Activated CD8-positive, alpha-beta memory T cell treated with anti-CD3 and anti-CD28 coated beads, Interleukin-2, amount 50 U/mL, for 4 hours (primary cell): Measurements from ENCODE around the gene PEPD.
"Not testable (repeated sequence)": the region's sequence is repeated elsewhere in the genome, so short reads cannot be mapped to it uniquely, and the experiment has no call there.

ENCODE experiments used
- DNase-seq: peaks from one replicate; pipeline ENCODE4 v3.0.0-alpha.2; 2020

Gene PEPD

DNA sequence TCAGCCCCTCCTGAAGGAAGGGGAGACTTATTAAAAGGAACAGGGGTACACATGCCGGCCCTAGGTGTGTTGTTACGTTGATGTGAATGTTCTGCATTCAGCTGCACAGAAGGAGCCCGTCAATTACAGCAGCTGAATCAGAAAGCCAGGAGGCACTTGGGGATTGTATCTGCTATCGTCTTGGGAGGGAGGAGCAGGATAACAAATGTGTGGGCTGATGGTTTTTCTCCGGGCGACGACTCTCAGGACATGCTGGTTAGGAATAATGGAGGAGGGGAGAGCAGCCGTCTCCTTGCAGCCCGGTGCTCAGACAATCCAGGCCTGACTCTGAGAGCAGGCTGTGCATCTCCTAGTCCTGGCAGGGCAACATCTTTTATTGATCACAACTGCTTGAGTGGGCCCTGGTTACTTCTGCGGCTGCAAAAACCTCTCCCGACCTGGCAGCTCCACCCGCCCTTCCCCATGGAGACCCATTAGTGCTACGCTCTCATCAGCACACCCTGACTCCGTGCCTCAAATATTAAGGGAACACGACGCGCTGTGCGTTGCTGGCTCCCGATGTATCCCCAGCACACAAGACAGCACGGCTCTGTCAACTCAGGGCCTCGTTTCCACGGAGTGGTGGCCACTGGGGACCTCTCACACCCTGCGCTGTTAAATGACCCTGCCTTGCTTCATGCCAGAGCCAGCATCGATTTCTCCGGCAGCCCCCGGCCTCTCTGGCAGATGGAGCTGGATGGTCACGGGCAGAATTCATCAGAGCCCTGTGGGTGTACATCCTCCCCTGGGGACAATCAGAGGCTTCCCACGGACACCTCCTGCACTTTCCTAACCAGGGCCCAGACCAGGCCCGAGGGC is 25.3 kb downstream of the PEPD start:
- DNase-seq, result no peak

- DNase-seq, result no peak
Measured at GRCh38 chr19:33493401-33494275, 28.0 kb downstream of the PEPD start.

- DNase-seq, result no peak
Measured at GRCh38 chr19:33492951-33493350, 28.6 kb downstream of the PEPD start.

DNA sequence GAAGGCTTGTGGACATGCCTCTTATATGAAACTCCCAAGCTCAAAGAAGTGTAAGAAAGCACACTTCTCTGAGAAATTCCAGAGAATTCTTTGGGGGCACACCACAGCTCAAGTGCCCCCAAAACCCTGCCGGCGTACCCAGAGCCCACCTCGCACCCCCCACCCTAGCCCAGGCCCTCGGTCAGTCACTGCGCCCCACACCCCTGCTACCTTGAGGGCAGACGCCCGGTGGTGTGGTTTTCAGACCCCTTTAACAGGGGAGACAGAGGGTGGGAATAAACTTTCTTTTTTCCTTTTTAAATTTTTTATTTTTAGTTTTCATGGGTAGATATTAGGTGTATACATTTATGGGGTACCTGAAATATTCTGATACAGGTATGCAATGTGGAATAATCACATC is 29.5 kb downstream of the PEPD start:
- DNase-seq, result no peak

- DNase-seq, result not testable (repeated sequence)
Measured at GRCh38 chr19:33490596-33490995, 31.0 kb downstream of the PEPD start.

GRCh38 chr19:33490041-33490451 is 31.5 kb downstream of the PEPD start:
- no peak for DNase-seq

DNA sequence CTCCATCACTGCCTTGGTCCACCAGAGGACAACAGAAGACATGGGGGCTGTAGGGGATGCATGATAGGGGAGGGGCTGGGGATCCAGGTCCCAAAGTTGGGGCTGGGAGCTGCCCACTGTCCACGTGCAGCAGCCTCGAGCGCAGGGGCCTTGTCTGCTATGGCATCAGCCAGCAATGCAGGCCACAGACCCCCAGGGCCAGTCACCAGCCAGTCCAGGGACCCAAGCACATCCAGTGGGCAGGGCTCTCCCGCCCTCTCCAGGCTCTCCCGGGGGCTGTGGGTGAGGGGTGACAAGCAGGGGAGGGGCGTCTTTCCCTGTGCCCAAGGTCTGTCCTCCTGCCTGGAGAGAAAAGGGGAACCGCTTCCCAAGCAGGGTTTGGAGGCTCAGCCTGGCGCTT is 32.8 kb downstream of the PEPD start:
- DNase-seq, result peak; percentile 15

GRCh38 chr19:33487901-33488800 is 33.4 kb downstream of the PEPD start:
- DNase-seq, result peak; percentile 9

- DNase-seq, result peak; percentile 7
Measured at GRCh38 chr19:33486936-33487811, 34.4 kb downstream of the PEPD start.

GRCh38 chr19:33486407-33486806 is 35.2 kb downstream of the PEPD start:
- DNase-seq, result peak; percentile 11

DNA sequence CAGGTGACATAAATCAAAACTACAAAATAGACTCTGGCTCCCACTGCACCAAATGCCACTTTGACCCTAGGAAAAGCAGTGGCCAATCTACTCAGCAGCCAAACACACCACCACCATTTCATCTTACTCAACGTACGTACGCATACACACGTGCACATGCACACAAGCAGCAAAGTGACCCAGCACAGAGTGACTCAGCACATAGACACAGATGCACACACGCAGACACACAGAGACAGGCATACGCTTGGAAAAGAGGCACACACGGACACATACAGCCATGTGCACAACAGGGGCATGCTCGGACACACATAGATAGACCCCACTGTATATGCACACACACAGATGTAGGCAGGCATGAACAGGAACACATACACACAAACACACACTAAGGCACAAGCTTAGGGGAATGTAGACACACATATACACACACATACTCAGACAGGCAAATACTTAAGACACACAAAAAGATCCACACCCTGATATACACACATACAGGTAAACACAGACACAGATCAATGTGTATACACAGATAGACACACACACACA is 37.3 kb downstream of the PEPD start:
- DNase-seq, result no peak

DNA sequence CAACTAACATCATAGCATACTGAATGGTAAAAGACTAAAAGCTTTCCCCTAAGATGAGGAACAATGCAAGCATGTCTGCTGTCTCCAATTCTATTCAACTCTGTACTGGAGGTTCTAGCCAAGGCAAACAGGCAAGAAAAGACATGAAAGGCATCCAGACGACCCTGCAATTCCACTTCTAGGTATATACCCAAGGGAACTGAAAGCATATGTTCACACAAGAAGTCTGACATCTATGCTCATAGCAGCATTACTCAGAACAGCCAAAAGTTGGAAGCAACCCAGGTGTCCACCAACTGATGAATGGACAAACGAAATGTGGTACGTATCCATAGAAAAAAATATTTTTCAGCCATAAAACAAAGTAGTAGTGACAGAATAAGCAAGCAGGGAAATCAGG is 39.1 kb downstream of the PEPD start:
- no peak for DNase-seq

GRCh38 chr19:33481863-33482262 is 39.7 kb downstream of the PEPD start:
- no peak for DNase-seq

DNA sequence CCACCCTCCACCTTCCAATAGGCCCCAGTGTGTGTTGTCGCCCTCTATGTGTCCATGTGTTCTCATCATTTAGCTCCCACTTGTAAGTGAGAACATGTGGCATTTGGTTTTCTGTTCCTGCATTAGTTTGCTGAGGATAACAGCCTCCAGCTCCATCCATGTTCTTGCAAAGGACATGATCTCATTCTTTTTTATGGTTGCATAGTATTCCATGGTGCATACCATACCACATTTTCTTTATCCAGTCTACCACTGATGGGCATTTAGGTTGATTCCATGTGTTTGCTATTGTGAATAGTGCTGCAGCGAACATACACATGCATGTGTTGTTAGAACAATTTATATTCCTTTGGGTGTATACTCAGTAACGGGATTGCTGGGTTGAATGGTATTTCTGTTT is 42.0 kb downstream of the PEPD start:
- not testable (repeated sequence) for DNase-seq

- no peak for DNase-seq
Measured at GRCh38 chr19:33477781-33478180, 43.8 kb downstream of the PEPD start.

DNA sequence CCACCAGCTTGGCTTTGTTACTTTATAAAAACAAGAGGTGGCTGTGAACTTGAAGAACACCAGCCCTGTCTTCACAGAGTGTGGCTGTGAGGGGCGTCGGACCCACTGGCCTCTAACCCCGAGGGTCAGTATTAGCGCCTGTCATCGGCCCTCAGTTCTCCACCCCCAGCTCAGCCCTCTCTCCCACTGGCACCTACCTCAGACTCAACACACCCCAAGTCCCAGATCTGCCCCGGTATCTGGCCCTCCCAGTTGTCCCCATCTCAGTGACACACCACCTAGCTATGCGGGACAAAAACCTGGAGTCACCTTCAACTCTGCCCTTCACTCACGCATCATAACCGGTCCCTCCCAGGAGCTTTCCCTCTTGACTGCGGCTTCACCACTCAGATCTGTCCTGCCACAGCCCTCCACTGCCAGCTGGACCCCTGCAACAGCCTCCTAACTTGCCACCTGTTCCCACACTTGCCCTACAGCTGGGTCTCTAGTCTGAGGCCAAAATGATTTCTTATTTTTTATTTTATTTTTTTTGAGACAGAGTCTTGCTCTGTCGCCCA is 45.4 kb downstream of the PEPD start:
- peak; percentile 3 for DNase-seq

- peak; percentile 4 for DNase-seq
Measured at GRCh38 chr19:33473653-33474305, 47.8 kb downstream of the PEPD start.

- DNase-seq, result peak; percentile 3
Measured at GRCh38 chr19:33472691-33473652, 48.6 kb downstream of the PEPD start.

DNA sequence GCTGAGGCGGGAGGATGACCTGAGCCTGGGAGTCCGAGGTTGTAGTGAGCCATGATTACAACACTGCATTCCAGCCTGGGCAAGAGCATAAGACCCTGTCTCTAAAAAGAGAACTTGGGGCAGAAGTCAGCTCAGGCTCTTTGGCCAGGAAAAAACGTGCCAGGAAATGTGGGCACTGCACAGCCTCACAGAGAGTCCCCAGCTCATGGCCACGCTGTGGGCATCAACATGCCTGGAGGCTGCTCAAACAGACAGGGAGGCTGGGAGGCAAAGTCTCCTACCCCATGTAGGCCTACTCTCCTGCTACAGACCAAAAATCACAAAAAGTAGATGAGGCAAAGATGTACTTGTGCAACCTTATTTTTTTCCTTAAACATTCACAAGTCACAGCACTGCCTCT is 49.4 kb downstream of the PEPD start:
- no peak for DNase-seq
